Breast epithelium (tissue), 4 donors: ENCODE results near the gene ARHGAP26. TPM values are rescaled to one million over a fixed set of nuclear protein-coding genes. Genes with fewer than 3 reads are reported as not detected.

ENCODE experiments used
- DNase-seq, 2 donors: peaks; one replicate each; pipeline ENCODE4 v3.0.0-alpha.2; 2019; ENCODE audit warnings: low spot score in 2 of 2
- H3K27ac ChIP-seq, 2 donors: fragments of 200-600 bp; sonication (generic) in 1 of 2; one replicate each; pipeline ENCODE4 v1.5.1; 2016 to 2019; ENCODE audit warnings: mild to moderate bottlenecking in 1 of 2
- H3K27me3 ChIP-seq, 2 donors: fragments of 200-600 bp; sonication (generic) in 1 of 2; one replicate each; pipeline versions ENCODE4 v1.5.1 to v1.6.0; 2017 to 2019; ENCODE audit warnings: control low read depth in 1 of 2, mild to moderate bottlenecking in 1 of 2
- H3K36me3 ChIP-seq: fragments of 200-600 bp; one replicate; pipeline ENCODE4 v1.5.1; 2019
- H3K4me1 ChIP-seq, 2 donors: fragments of 200-600 bp; sonication (generic); one replicate each; pipeline ENCODE4 v1.5.1; 2016 to 2019; ENCODE audit warnings: control low read depth in 1 of 2
- H3K4me3 ChIP-seq, 3 donors: fragments of 200-600 bp; sonication (generic); 1 replicate in 2 of 3; 2 replicates in 1 of 3; pipeline ENCODE4 v1.5.1; 2016 to 2019; ENCODE audit warnings: mild to moderate bottlenecking in 3 of 3, moderate library complexity in 2 of 3
- H3K9me3 ChIP-seq, 2 donors: fragments of 200-600 bp; sonication (generic) in 1 of 2; one replicate each; pipeline ENCODE4 v1.5.1; 2016 to 2019; ENCODE audit warnings: control low read depth in 1 of 2
- CTCF ChIP-seq, 3 donors: fragments of 450-650 bp; IDR thresholded peaks; one replicate each; pipeline ENCODE4 v1.5.1; 2016 to 2017; ENCODE audit warnings: antibody characterized with exemption in 3 of 3, mild to moderate bottlenecking in 3 of 3, moderate library complexity in 3 of 3
- POLR2A ChIP-seq: fragments of 450-650 bp; IDR thresholded peaks from one replicate; pipeline ENCODE4 v1.6.1; 2016; ENCODE audit warnings: antibody characterized with exemption, mild to moderate bottlenecking, moderate library complexity
- POLR2AphosphoS5 ChIP-seq, 3 donors: sonication (generic); formaldehyde crosslinking; IDR thresholded peaks; one replicate each; pipeline ENCODE4 v1.6.1; 2017; ENCODE audit warnings: antibody characterized with exemption in 3 of 3
- intact Hi-C: fragments of 100-400 bp; cut with DNase I; formaldehyde crosslinking; loops from one replicate; pipeline ENCODE4 v1.15.1; 2023; ENCODE audit warnings: low total_unique reads
- total RNA-seq, 3 donors: library from RNA; depleted of rRNA; stranded (reverse); fragments of >200 nt; gene quantifications; one replicate each; pipeline ENCODE4 v1.1.0, GENCODE V29; 2016

ARHGAP26 gene
- total RNA-seq, 3 donors from 2014 or later, result 33.1 to 89.0 (median 56.4) TPM

DNA sequence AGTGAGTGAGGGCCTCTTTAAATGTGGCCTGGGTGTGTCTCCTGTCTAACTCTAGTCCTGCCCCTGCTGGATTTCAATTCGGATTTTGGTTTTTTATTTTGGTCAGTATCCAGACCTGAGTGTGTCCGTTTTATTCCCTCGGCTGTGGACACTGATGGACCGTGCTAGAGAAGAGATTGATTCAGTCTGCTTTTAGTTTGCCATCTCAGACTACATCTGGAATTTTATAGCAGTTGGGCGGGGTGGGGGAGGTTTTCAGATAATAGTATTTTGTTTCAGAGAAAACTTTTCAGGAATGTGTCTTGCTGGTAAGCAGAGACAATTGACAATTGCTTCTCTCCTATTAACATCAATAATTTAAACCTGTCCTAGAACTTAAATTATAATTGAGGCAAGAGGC lies 308.1 kb downstream of the ARHGAP26 start:
- no peaks in the 10 kb centered on the region for H3K27me3 ChIP-seq
- TF ChIP-seq POLR2AphosphoS5 (IDR thresholded peaks at IDR 0.05) (no peak), POLR2A (no peak), CTCF (IDR thresholded peaks at IDR 0.05) (no peak)
- no peak overlapping the region for H3K4me3 ChIP-seq
- no peaks in the 10 kb centered on the region for H3K4me1 ChIP-seq
- H3K27ac ChIP-seq, result no peak overlapping the region
- H3K36me3 ChIP-seq, result no peaks in the 10 kb centered on the region
- no peak for DNase-seq
- intact Hi-C loops, result no loop called here
- no peaks in the 10 kb centered on the region for H3K9me3 ChIP-seq

DNA sequence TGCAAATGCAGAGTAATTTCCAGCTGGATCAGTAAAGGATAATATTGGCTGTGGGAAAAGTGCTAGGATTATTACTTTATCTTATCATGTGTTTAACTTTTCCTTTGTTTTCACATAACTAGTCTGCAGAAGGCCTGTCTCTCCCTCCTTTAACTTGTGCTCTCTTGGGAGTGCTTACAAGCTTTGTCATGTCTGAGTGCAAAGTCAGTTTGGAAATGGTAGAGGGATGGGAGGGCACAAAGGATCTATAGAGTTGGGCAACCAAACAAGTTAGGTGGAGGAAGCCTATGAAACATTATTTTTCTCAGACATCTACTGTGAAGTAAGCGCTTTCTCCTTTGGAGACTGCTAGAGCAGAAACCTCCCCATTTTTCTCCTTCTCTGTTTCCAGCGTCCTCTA lies 308.8 kb downstream of the ARHGAP26 start:
- H3K4me1 ChIP-seq, result no peaks in the 10 kb centered on the region
- H3K4me3 ChIP-seq, result no peak overlapping the region
- no peaks in the 10 kb centered on the region for H3K27me3 ChIP-seq
- no peaks in the 10 kb centered on the region for H3K36me3 ChIP-seq
- no peak for TF ChIP-seq POLR2AphosphoS5 (IDR thresholded peaks at IDR 0.05)
- no peak for TF ChIP-seq POLR2A
- no peak for TF ChIP-seq CTCF (IDR thresholded peaks at IDR 0.05)
- DNase-seq, result no peak
- H3K27ac ChIP-seq, result no peak overlapping the region
- no peaks in the 10 kb centered on the region for H3K9me3 ChIP-seq
- intact Hi-C loops, result no loop called here

GRCh38 chr5:143080407-143080806 lies 310.2 kb downstream of the ARHGAP26 start:
- H3K36me3 ChIP-seq, result no peaks in the 10 kb centered on the region
- H3K27me3 ChIP-seq, result no peaks in the 10 kb centered on the region
- TF ChIP-seq CTCF (IDR thresholded peaks at IDR 0.05) (no peak), POLR2AphosphoS5 (IDR thresholded peaks at IDR 0.05) (no peak), POLR2A (no peak)
- no peak for DNase-seq
- no peaks in the 10 kb centered on the region for H3K4me1 ChIP-seq
- no peak overlapping the region for H3K4me3 ChIP-seq
- intact Hi-C loops, result no loop called here
- no peak overlapping the region for H3K27ac ChIP-seq
- H3K9me3 ChIP-seq, result no peaks in the 10 kb centered on the region

GRCh38 chr5:143080982-143081381 lies 310.8 kb downstream of the ARHGAP26 start:
- Histone ChIP-seq H3K36me3 (no peaks in the 10 kb centered on the region), H3K4me3 (no peak overlapping the region), H3K27me3 (no peaks in the 10 kb centered on the region), H3K4me1 (no peaks in the 10 kb centered on the region), H3K9me3 (no peaks in the 10 kb centered on the region), H3K27ac (no peak overlapping the region)
- DNase-seq, result no peak
- intact Hi-C loops, result no loop called here
- no peak for TF ChIP-seq CTCF (IDR thresholded peaks at IDR 0.05)
- TF ChIP-seq POLR2AphosphoS5 (IDR thresholded peaks at IDR 0.05), result no peak
- no peak for TF ChIP-seq POLR2A

- H3K4me3 ChIP-seq, result no peak overlapping the region
- no peaks in the 10 kb centered on the region for H3K9me3 ChIP-seq
- H3K27ac ChIP-seq, result no peak overlapping the region
- intact Hi-C loops, result no loop called here
- no peaks in the 10 kb centered on the region for H3K27me3 ChIP-seq
- no peak for DNase-seq
- H3K36me3 ChIP-seq, result no peaks in the 10 kb centered on the region
- no peak for TF ChIP-seq POLR2AphosphoS5 (IDR thresholded peaks at IDR 0.05)
- no peak for TF ChIP-seq CTCF (IDR thresholded peaks at IDR 0.05)
- no peaks in the 10 kb centered on the region for H3K4me1 ChIP-seq
These were observed 312.8 kb downstream of the ARHGAP26 start for GRCh38 chr5:143083006-143083405.
